ENCODE data around the gene FBXO31. TPM values are rescaled to one million over a fixed set of nuclear protein-coding genes. Genes with fewer than 3 reads are reported as not detected.
"Not testable (repeated sequence)": the region's sequence is repeated elsewhere in the genome, so short reads cannot be mapped to it uniquely, and the experiment has no call there.

The FBXO31 gene
- total RNA-seq, 4 donors from 2014 or later: 89.4 to 241 (median 147) TPM

GRCh38 chr16:87379312-87379752 lies 4.2 kb downstream of the FBXO31 start:
- peak in 1 of 2 donors; percentile 6 for TF ChIP-seq EP300 (IDR thresholded peaks at IDR 0.05)
- not testable (repeated sequence) for H3K27me3 ChIP-seq; H3K36me3 ChIP-seq; H3K4me3 ChIP-seq; DNase-seq (ENCODE audit: low spot score in 2 of 2); H3K9me3 ChIP-seq
- WGBS, 2 donors: 86 to 97% methylated on average over 3 of the region's 3 CpGs
- Histone ChIP-seq H3K27ac (peak overlapping the region in 1 of 4 donors; percentile 11), H3K4me1 (peaks cover 0 to 62% (median 47%) of the 10 kb centered on the region in 4 donors)

GRCh38 chr16:87376660-87377059 lies 6.9 kb downstream of the FBXO31 start:
- DNase-seq (ENCODE audit: low spot score in 2 of 2): no peak
- 86 to 92% methylated on average over 6 of the region's 6 CpGs for WGBS, 2 donors
- H3K4me3 ChIP-seq: no peak overlapping the region
- H3K27ac ChIP-seq: peak overlapping the region in 1 of 4 donors; percentile 77
- H3K36me3 ChIP-seq: no peaks in the 10 kb centered on the region
- no peaks in the 10 kb centered on the region for H3K9me3 ChIP-seq
- TF ChIP-seq POLR2A (IDR thresholded peaks at IDR 0.05): no peak
- peaks cover 0 to 53% (median 40%) of the 10 kb centered on the region in 4 donors for H3K4me1 ChIP-seq
- no peaks in the 10 kb centered on the region for H3K27me3 ChIP-seq

GRCh38 chr16:87375426-87376135 lies 8.0 kb downstream of the FBXO31 start:
- Histone ChIP-seq H3K4me3 (no peak overlapping the region), H3K9me3 (no peaks in the 10 kb centered on the region), H3K27ac (peak overlapping the region in 2 of 4 donors; percentile 64 to 77), H3K36me3 (no peaks in the 10 kb centered on the region), H3K27me3 (no peaks in the 10 kb centered on the region), H3K4me1 (peaks cover 0 to 53% (median 32%) of the 10 kb centered on the region in 4 donors)
- WGBS, 2 donors: 42 to 56% methylated on average over 9 of the region's 9 CpGs
- DNase-seq (ENCODE audit: low spot score in 2 of 2): no peak
- TF ChIP-seq CTCF (IDR thresholded peaks at IDR 0.05): no peak
- no peak for TF ChIP-seq EP300 (IDR thresholded peaks at IDR 0.05)
- no peak for TF ChIP-seq POLR2A (IDR thresholded peaks at IDR 0.05)

GRCh38 chr16:87374313-87374712 lies 9.3 kb downstream of the FBXO31 start:
- 93 to 95% methylated on average over 13 of the region's 13 CpGs for WGBS, 2 donors
- no peak for DNase-seq (ENCODE audit: low spot score in 2 of 2)
- Histone ChIP-seq H3K4me1 (peaks cover 0 to 54% (median 31%) of the 10 kb centered on the region in 4 donors), H3K27ac (no peak overlapping the region), H3K4me3 (no peak overlapping the region), H3K9me3 (no peaks in the 10 kb centered on the region), H3K36me3 (no peaks in the 10 kb centered on the region), H3K27me3 (no peaks in the 10 kb centered on the region)
- TF ChIP-seq EP300 (IDR thresholded peaks at IDR 0.05) (no peak), POLR2A (IDR thresholded peaks at IDR 0.05) (no peak), CTCF (IDR thresholded peaks at IDR 0.05) (no peak)

GRCh38 chr16:87372305-87372704 lies 11.3 kb downstream of the FBXO31 start:
- Histone ChIP-seq H3K27me3 (no peaks in the 10 kb centered on the region), H3K27ac (no peak overlapping the region), H3K4me3 (no peak overlapping the region), H3K36me3 (no peaks in the 10 kb centered on the region), H3K9me3 (no peaks in the 10 kb centered on the region), H3K4me1 (peaks cover 0 to 66% (median 26%) of the 10 kb centered on the region in 4 donors)
- TF ChIP-seq POLR2A (IDR thresholded peaks at IDR 0.05) (no peak), EP300 (IDR thresholded peaks at IDR 0.05) (no peak), CTCF (IDR thresholded peaks at IDR 0.05) (no peak)
- WGBS, 2 donors: 89 to 95% methylated on average over 4 of the region's 4 CpGs
- no peak for DNase-seq (ENCODE audit: low spot score in 2 of 2)

- WGBS, 2 donors: 72 to 80% methylated on average over 20 of the region's 20 CpGs
- no peak overlapping the region for H3K4me3 ChIP-seq
- no peaks in the 10 kb centered on the region for H3K27me3 ChIP-seq
- H3K36me3 ChIP-seq: peaks cover 0 to 5% (median 0%) of the 10 kb centered on the region in 3 donors
- H3K9me3 ChIP-seq: no peaks in the 10 kb centered on the region
- DNase-seq (ENCODE audit: low spot score in 2 of 2): no peak
- H3K27ac ChIP-seq: no peak overlapping the region
- TF ChIP-seq CTCF (IDR thresholded peaks at IDR 0.05): no peak
- no peak for TF ChIP-seq POLR2A (IDR thresholded peaks at IDR 0.05)
- TF ChIP-seq EP300 (IDR thresholded peaks at IDR 0.05): no peak
- H3K4me1 ChIP-seq: peaks cover 0 to 64% (median 24%) of the 10 kb centered on the region in 4 donors
These were observed 12.2 kb downstream of the FBXO31 start for GRCh38 chr16:87371261-87371866.
